Left hindlimb (tissue), 1 donor: ENCODE results near the gene UNG.

Experiments used
- DNase-seq: peaks from one replicate; pipeline ENCODE4 v3.0.0-alpha.2; 2018

Gene UNG

GRCh38 chr12:109092497-109093021, 4.8 kb upstream of the UNG start:
- DNase-seq: peak; percentile 41

- DNase-seq: peak; percentile 95
These were observed 4.1 kb upstream of the UNG start, which contains the start of gene ALKBH2 for GRCh38 chr12:109093022-109093918. Gene ALKBH2 (minus strand): TSS chr12:109093472. CDS start chr12:109092786, 686 bp downstream.

DNA sequence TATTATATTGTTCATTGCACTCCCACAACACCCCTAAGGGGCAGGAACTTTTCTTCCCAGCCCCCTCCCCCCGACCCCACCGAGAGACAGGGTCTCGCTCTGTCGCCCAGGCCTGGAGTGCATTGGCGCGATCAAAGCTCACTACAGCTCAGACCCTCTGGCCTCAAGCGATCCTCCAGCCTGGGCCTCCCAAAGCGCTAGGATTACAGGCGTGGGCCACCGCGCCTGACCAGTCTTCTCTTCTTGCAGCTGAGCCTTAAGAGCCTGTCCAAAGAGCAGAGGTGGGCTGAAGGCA, 310 bp upstream of the UNG start:
- DNase-seq: no peak

GRCh38 chr12:109098183-109098604, 797 bp downstream of the UNG start:
- no peak for DNase-seq

DNA sequence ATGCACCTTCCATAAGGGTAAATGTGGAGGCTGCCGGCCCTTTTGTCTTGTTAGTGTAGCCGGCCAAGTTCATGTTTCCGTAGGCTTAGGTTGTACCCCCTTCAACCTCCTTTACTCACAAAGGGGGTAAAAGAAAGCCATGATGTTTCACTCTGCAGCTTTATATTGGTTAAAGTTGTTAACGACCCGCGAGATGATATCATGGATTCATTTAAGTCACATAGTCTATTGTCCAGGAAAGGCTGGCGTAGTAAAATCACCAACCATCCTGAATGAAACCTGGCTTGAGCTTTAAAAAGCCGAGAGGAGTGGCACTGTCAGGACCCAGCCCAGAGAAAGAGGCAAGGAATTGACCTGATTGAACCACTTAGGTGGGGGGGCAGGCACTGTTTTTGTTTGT, 1.3 kb downstream of the UNG start:
- DNase-seq: no peak

DNA sequence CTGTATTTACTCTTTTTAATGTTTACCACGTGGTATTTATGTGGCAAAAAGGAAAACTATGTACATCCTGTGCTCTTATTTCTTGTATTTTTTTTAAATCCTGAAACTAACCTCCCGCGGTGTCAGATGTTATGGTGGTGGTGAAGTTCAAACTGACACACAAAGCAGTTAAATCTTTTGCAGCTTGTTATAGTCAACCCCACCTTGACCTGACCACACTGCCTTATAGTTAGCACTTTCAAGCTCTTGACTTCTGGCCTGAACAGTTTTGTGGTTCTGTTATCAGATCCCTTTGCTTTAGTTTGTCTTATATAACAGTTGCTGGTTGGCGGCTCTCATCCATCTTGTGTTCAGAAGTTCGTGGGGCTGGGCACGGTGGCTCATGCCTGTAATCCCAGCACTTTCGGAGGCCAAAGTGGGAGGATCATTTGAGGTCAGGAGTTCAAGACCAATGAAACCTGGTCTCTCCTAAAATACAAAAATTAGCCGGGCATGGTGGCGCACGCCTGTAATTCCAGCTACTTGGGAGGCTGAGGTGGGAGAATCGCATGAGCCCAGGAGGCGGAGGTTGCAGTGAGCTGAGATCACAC, 2.1 kb downstream of the UNG start:
- DNase-seq: no peak

- DNase-seq: no peak
These were observed 3.3 kb downstream of the UNG start for GRCh38 chr12:109100741-109101140.

DNA sequence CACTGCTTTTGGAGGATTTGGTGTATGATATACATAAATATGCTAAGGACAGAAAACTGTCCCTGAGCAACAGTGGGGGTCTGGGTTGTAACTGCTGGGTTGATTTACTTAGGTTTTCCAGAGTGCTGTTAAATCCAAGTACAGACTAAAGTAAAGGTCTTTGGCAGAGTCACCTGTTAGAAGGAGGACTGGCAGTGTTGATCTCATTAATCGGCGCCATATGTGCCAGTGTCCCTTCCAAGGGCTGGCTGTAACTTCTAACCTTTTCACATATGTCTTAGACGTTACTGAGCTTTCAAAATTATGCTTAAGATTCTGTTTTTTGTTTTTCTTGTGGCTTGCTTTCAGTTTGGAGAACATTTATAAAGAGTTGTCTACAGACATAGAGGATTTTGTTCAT, 5.1 kb downstream of the UNG start:
- no peak for DNase-seq

- DNase-seq: no peak
These were observed 7.8 kb downstream of the UNG start for GRCh38 chr12:109105176-109105575.

- no peak for DNase-seq
These were observed 12.5 kb downstream of the UNG start for GRCh38 chr12:109109746-109110350.

- DNase-seq: peak; percentile 92
These were observed 13.6 kb downstream of the UNG start for GRCh38 chr12:109110988-109111495.

DNA sequence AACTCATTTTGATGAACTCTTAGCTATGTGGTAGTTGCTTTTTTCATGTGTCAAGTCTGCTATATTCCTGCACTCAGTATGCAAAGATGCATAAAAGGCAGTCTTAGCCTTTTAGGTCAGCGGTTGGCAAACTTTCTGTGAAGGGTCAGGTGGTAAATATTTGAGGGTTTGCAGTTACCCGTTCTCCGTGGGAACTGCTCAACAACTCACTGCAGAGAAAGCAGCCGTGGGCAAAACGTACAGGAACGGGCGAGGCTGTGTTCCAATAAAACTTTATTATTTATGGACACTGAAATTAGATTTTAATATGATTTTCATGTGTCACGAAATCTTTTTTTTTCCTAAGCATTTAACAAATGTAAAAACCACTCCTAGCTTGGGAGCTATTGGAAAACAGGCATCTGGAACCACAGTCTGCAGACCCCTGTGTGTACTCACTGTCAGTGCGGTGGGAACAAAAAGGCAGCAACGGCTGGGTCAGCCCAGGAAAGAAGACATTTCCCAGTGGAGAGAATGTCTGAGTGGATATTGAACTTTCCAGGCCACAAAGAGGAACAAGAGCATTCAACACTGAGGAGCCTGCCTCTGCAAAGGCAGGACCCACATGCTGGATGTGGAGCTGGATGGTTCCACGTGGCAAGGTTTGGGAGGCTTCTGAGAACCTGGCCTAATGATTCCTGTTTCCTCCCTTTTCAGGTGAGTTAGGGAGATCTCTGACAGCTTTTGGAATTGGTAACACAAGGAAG, 15.5 kb downstream of the UNG start:
- DNase-seq: no peak

GRCh38 chr12:109113661-109114321, 16.4 kb downstream of the UNG start:
- DNase-seq: no peak

DNA sequence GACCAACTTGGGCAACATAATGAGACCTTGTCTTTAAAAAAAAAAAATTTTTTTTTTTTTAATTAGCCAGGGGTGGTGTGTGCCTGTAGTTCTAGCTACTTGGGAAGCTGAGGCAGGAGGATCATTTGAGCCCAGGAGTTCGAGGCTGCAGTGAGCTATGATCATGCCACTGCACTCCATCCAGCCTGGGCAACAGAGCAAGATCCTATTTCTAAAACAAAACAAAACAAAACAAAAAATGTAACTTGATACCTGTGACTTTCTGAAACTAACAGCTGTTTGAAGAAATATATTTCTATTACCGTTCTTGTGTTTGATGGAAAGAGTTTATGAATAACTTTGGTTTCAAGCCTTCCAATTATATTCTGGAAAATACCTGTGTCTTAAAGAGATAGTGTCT, 17.2 kb downstream of the UNG start:
- no peak for DNase-seq

DNA sequence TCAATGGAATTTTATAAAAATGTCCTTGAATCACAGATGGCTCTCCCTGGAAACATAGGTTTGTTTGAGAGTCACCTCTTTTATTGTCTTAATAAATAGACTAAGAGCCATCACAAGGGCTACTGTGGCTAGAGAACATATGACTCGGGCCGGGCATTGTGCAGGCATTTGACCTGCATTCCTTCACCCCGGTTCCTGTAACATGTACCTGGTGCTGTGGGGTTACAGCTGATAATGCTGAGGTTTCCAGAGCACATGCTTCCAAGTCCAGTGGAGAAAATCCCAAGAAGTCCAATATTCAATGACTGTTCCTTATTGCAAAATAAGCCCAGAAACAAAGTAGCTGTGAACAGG, 18.0 kb downstream of the UNG start:
- DNase-seq: no peak

- peak; percentile 57 for DNase-seq
These were observed 18.6 kb downstream of the UNG start, which contains the start of gene ACACB for GRCh38 chr12:109115758-109116610. Gene ACACB (plus strand): TSS chr12:109116587. CDS start chr12:109139406, 22,819 bp downstream.

- DNase-seq: no peak
These were observed 19.2 kb downstream of the UNG start for GRCh38 chr12:109116611-109116949.

DNA sequence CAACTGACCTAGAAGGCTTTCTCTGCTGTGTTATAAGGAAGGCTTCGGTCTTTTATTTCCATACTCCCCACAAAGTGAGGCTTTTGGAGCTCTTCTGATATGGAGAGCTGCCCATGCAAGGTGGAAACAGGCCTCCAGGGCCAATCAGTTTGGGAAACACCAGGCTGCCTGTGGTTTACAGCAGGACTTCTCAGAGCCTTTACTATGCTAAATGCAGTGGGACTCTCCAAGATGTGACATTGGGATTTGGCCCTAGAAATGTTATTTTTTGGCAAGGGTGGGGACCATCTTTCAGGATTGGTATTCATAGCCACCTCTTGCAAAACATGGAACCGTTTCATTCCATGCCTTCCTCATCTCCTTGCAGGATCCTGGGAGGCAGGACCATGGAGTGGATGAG, 22.7 kb downstream of the UNG start:
- no peak for DNase-seq

DNA sequence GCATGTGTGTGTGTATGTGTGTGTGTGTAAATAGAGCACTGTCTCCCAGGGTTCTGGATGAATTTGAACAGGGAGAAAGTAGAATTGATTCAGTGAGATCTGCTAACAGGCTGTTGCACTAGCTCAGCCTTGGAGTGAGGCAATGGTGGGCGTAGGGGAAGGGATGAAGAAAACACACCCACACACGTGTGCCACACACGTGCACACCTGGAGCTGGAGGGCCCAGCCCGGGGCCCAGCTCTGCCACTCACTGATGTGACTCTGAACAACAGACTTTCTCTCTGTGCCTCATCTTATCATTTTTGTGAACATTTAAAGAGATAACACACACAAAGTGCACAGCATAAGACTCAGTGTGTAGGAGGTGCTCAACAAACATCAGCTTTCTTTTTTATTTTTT, 23.2 kb downstream of the UNG start:
- no peak for DNase-seq

DNA sequence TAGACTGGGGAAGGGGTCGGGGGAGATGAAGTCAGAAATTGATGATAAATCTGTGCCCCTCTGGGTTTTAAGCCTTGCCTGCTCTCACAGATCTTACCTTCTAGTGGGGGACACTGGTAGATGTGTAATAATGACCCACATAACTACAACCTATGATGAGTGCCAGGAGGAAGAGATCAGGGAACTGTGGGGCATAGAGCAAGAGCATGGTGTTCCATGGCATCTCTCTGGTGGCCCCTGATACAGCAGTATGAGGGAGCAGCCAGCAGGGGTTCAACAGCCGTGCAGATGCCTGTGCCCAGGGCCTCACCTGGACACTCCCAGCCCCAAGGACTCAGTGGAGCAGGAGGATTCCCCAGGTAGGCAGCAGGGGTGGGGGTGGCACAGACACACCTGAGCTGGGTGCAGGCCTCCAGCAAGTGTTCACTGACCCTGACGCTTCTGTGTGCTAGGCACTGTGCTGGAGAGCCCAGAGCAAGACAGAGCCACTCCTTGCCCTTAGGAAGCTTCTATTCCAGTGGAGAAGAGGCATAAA, 24.0 kb downstream of the UNG start:
- DNase-seq: no peak
